Kidney (tissue), 14 donors: ENCODE results near the gene SPATA18. TPM values are rescaled to one million over a fixed set of nuclear protein-coding genes. Genes with fewer than 3 reads are reported as not detected.

ENCODE experiments used
- DNase-seq, 5 donors: peaks; one replicate each; pipeline ENCODE4 v3.0.0-alpha.2; 2013 to 2020
- FAIRE-seq: peaks from 2 replicates; lab custom pipeline; 2012; peaks lifted over from hg19 to GRCh38; lab: Jason Lieb, UNC
- H3K27ac ChIP-seq, 2 donors: one replicate each; pipeline ENCODE4 v1.7.0; 2013; ENCODE audit warnings: low read depth in 2 of 2, low read length in 2 of 2, inconsistent platforms in 1 of 2
- H3K27me3 ChIP-seq: one replicate; pipeline ENCODE4 v1.7.1; 2013; ENCODE audit warnings: low read length, inconsistent platforms; ENCODE audit not compliant: control insufficient read depth, insufficient read depth
- H3K36me3 ChIP-seq, 3 donors: one replicate each; pipeline versions ENCODE4 v1.7.0 to v1.7.1; 2013; ENCODE audit warnings: low read length in 3 of 3, control low read depth in 1 of 3, inconsistent platforms in 1 of 3; ENCODE audit not compliant: insufficient read depth in 3 of 3, control insufficient read depth in 2 of 3
- H3K4me1 ChIP-seq, 3 donors: one replicate each; pipeline versions ENCODE4 v1.7.0 to v1.7.1; 2013; ENCODE audit warnings: low read length in 3 of 3, inconsistent platforms in 1 of 3, low read depth in 1 of 3; ENCODE audit not compliant: control insufficient read depth in 2 of 3, insufficient read depth in 2 of 3
- H3K4me3 ChIP-seq, 3 donors: one replicate each; pipeline versions ENCODE4 v1.7.0 to v1.8.1; 2013; ENCODE audit warnings: low read length in 3 of 3, control low read depth in 1 of 3, inconsistent platforms in 1 of 3
- H3K9ac ChIP-seq, 3 donors: one replicate each; pipeline versions ENCODE4 v1.7.0 to v1.7.1; 2013; ENCODE audit warnings: low read length in 3 of 3, control low read depth in 1 of 3, inconsistent platforms in 1 of 3
- H3K9me3 ChIP-seq, 3 donors: one replicate each; pipeline versions ENCODE4 v1.7.0 to v1.7.1; 2013; ENCODE audit warnings: low read length in 3 of 3, control low read depth in 1 of 3, inconsistent platforms in 1 of 3; ENCODE audit not compliant: control insufficient read depth in 2 of 3, insufficient read depth in 1 of 3
- CTCF ChIP-seq: IDR thresholded peaks from 3 replicates; pipeline ENCODE4 v1.5.1; 2012; ENCODE audit warnings: mild to moderate bottlenecking, moderate library complexity, borderline replicate concordance; ENCODE audit not compliant: insufficient read depth; ENCODE audit errors: extremely low read depth
- intact Hi-C: fragments of 100-400 bp; cut with DNase I; formaldehyde crosslinking; loops from one replicate; pipeline ENCODE4 v1.11.1; 2022
- polyA plus RNA-seq: library from polyadenylated mRNA; stranded (reverse); fragments of 350-450 nt; fragmentation: Illumina TruSeq; extraction: RNeasy Lipid Tissue Mini Kit (QIAGEN cat#74804); gene quantifications from one replicate; pipeline ENCODE4 v1.2.3, GENCODE V29; 2014; ENCODE audit warnings: low read depth, low replicate concordance; ENCODE audit not compliant: insufficient read depth
- total RNA-seq: library from RNA; stranded (reverse); fragmentation: NEBNext Ultra II Directional; extraction: Animal tissue kit (Norgen Biotek cat#: 25700); gene quantifications from one replicate; pipeline ENCODE4 v1.2.1, GENCODE V29; 2021
- donor health status: control.
- donor health status: control.
- donor health status: control.
- donor health status: control.
- donor health status: control.
- donor health status: DM: yes; HTN: yes; CAD: no.
- donor health status: Normal renal cell carcinoma (clear cell type).

SPATA18 gene
- total and polyA plus RNA-seq, 2 donors from 2014 or later, result 5.9 to 11.6 TPM

GRCh38 chr4:52091801-52092200, 40.7 kb downstream of the SPATA18 start:
- DNase-seq (peak in 3 of 5 donors; percentile 22 to 35 (median 28)), FAIRE-seq (no peak)
- TF ChIP-seq CTCF, result no peak
- no peaks in the 10 kb centered on the region for H3K9me3 ChIP-seq
- no peaks in the 10 kb centered on the region for H3K27me3 ChIP-seq
- no peak overlapping the region for H3K4me3 ChIP-seq
- no peak overlapping the region for H3K27ac ChIP-seq
- no peaks in the 10 kb centered on the region for H3K36me3 ChIP-seq
- no peaks in the 10 kb centered on the region for H3K4me1 ChIP-seq
- intact Hi-C loops, result no loop called here
- no peak overlapping the region for H3K9ac ChIP-seq

- H3K4me1 ChIP-seq, result no peaks in the 10 kb centered on the region
- no peaks in the 10 kb centered on the region for H3K9me3 ChIP-seq
- no peak overlapping the region for H3K9ac ChIP-seq
- H3K27ac ChIP-seq, result no peak overlapping the region
- no peak for FAIRE-seq
- intact Hi-C loops, result no loop called here
- no peak for TF ChIP-seq CTCF
- no peak for DNase-seq
- H3K36me3 ChIP-seq, result no peaks in the 10 kb centered on the region
- no peaks in the 10 kb centered on the region for H3K27me3 ChIP-seq
- no peak overlapping the region for H3K4me3 ChIP-seq
These were observed 42.4 kb downstream of the SPATA18 start for GRCh38 chr4:52093466-52093865.

GRCh38 chr4:52094376-52095145, 43.5 kb downstream of the SPATA18 start:
- no peak overlapping the region for H3K9ac ChIP-seq
- no peaks in the 10 kb centered on the region for H3K4me1 ChIP-seq
- FAIRE-seq (no peak), DNase-seq (no peak)
- H3K4me3 ChIP-seq, result no peak overlapping the region
- intact Hi-C loops, result no loop called here
- no peaks in the 10 kb centered on the region for H3K9me3 ChIP-seq
- H3K27me3 ChIP-seq, result no peaks in the 10 kb centered on the region
- H3K27ac ChIP-seq, result no peak overlapping the region
- no peak for TF ChIP-seq CTCF
- H3K36me3 ChIP-seq, result no peaks in the 10 kb centered on the region

- Histone ChIP-seq H3K9me3 (no peaks in the 10 kb centered on the region), H3K9ac (no peak overlapping the region), H3K4me1 (no peaks in the 10 kb centered on the region), H3K27me3 (no peaks in the 10 kb centered on the region), H3K27ac (no peak overlapping the region), H3K36me3 (no peaks in the 10 kb centered on the region), H3K4me3 (no peak overlapping the region)
- intact Hi-C loops, result no loop called here
- DNase-seq, result no peak
- TF ChIP-seq CTCF, result no peak
- no peak for FAIRE-seq
These were observed 44.3 kb downstream of the SPATA18 start for GRCh38 chr4:52095374-52095773.
